NCI-H748 (cell line): ENCODE measurements around the gene ZBTB7C.
A peak's percentile ranks its signal among the peaks of the same experiment; 100 is the strongest.

Source experiments
- DNase-seq: peaks from one replicate; lab custom pipeline; 2025; ENCODE audit not compliant: unreplicated experiment; lab: John Stamatoyannopoulos, UW

ZBTB7C gene

GRCh38 chr18:48029296-48029986 is 379.7 kb downstream of the ZBTB7C start:
- no peak for DNase-seq

GRCh38 chr18:48028696-48029095 is 380.5 kb downstream of the ZBTB7C start:
- DNase-seq: no peak

- no peak for DNase-seq
Observed at GRCh38 chr18:48028081-48028480, 381.1 kb downstream of the ZBTB7C start.

GRCh38 chr18:48027401-48027963 is 381.7 kb downstream of the ZBTB7C start:
- no peak for DNase-seq

GRCh38 chr18:48026216-48026615 is 383.0 kb downstream of the ZBTB7C start:
- no peak for DNase-seq

GRCh38 chr18:48024881-48025660 is 384.1 kb downstream of the ZBTB7C start:
- DNase-seq: no peak

- DNase-seq: no peak
Observed at GRCh38 chr18:48024009-48024512, 385.1 kb downstream of the ZBTB7C start.

GRCh38 chr18:48023334-48024008 is 385.7 kb downstream of the ZBTB7C start:
- DNase-seq: peak; percentile 58

GRCh38 chr18:48022531-48023329 is 386.5 kb downstream of the ZBTB7C start:
- DNase-seq: peak; percentile 85

- no peak for DNase-seq
Observed at GRCh38 chr18:48022021-48022420, 387.2 kb downstream of the ZBTB7C start.

GRCh38 chr18:48021273-48021914 is 387.8 kb downstream of the ZBTB7C start:
- no peak for DNase-seq

GRCh38 chr18:48020337-48021250 is 388.6 kb downstream of the ZBTB7C start:
- no peak for DNase-seq

- no peak for DNase-seq
Observed at GRCh38 chr18:48019557-48020325, 389.4 kb downstream of the ZBTB7C start.

- DNase-seq: no peak
Observed at GRCh38 chr18:48018851-48019250, 390.3 kb downstream of the ZBTB7C start.

GRCh38 chr18:48017635-48018034 is 391.5 kb downstream of the ZBTB7C start:
- no peak for DNase-seq

GRCh38 chr18:48013162-48013561 is 396.0 kb downstream of the ZBTB7C start:
- DNase-seq: no peak

- DNase-seq: no peak
Observed at GRCh38 chr18:48011926-48012465, 397.2 kb downstream of the ZBTB7C start.

- no peak for DNase-seq
Observed at GRCh38 chr18:48010264-48010663, 398.9 kb downstream of the ZBTB7C start.
